CD4-positive, alpha-beta T cell treated with Interleukin-2 at 100 ng/mL for 4 hours (primary cell): ENCODE data around the gene HES7.

Experiments used
- DNase-seq: peaks from one replicate; pipeline ENCODE4 v3.0.0-alpha.2; 2020; ENCODE audit warnings: low spot score

HES7 gene

DNA sequence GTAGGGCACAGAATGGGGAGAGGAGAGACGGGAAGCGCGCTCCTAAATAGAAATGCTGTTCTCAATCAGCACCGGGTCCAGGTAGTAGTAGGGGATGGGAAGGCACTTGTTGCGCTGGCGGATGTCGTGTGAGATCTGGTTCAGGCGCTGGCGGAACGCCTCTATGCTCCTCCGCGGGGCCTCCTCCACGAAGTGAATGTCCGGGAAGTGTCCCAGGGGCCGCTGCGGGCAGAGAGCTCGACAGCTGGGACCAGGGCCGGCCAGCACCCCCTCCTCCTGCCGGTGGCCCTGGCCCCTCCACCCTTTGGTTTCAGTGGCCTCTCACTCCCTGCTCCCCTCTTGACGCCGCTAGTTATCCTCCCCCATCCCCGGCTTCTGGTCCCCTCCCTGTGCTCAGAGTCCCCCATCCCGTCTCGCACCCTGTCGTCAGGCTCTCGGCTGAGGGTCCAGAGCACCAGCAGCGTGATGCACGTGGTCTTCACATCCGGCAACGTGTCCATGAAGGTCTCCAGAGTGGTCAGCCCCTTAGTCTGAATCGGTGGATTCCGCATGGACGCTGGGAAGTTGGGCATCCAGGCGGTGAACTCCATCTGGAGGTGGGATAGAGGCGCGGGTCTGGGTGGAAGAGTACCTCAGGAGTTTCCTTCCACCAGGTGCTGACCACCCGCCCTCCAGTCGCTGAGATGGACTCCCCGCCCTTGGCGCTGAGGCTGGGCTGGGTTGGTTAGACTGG is 51.0 kb downstream of the HES7 start:
- peak; percentile 25 for DNase-seq

DNA sequence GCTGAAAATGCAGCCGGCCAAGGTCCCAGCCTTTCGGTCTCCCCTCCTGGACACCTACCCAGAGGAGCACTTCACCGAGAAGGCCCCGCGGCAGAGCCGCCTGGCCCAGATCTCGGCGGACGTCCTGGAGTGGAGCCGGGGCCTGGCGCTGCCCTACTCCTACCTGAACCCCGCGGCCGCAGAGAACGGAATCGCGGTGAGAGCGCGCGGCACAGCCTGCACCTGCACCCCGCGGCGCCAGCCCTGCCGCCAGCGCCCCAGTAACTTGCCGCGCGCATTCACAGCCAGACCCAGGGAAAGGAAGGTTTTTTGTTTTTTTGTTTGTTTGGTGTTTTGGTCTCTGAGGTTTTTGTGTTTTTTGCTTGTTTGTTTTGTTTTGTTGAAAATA is 51.6 kb downstream of the HES7 start:
- DNase-seq: no peak

DNA sequence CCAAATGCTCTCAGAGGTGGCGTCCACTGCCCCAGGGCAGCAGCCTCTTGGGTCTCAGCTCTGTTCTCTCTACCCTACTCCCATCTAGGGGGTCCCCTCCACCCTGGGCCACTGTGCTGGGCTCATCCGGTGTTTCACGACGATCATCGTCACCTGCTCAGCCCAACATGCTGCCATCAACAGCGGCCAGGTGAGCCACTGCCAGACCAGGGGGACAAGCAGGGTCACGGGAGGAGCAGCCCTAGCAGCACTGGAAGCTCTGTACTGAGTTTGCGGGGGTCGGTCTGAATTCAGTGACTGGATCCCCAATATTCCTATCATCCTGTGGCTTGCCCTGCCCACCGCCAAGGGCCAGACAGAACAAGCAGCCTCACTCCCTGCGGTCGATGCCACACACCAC is 52.4 kb downstream of the HES7 start:
- DNase-seq: no peak
